Astrocyte of the spinal cord (primary cell): Measurements from ENCODE around the gene DOCK2.

Source experiments
- DNase-seq: peaks from one replicate; pipeline ENCODE4 v3.0.0; 2011; ENCODE audit warnings: low read depth, low spot score
- H3K4me3 ChIP-seq: 2 replicates; pipeline ENCODE4 v1.5.1; 2011; ENCODE audit warnings: low read depth, mild to moderate bottlenecking, low read length, moderate library complexity
- in situ Hi-C: cut with HindIII; loops from 2 replicates; pipeline ENCODE4 v1.10.0; 2017; ENCODE audit warnings: low sequenced_read_pairs
- TF ChIP-seq, protein P1 (sequence below): IDR thresholded peaks from 2 replicates; pipeline ENCODE4 v1.5.1; 2012; ENCODE audit warnings: low read depth, mild to moderate bottlenecking, low read length, inconsistent platforms

Gene DOCK2

DNA sequence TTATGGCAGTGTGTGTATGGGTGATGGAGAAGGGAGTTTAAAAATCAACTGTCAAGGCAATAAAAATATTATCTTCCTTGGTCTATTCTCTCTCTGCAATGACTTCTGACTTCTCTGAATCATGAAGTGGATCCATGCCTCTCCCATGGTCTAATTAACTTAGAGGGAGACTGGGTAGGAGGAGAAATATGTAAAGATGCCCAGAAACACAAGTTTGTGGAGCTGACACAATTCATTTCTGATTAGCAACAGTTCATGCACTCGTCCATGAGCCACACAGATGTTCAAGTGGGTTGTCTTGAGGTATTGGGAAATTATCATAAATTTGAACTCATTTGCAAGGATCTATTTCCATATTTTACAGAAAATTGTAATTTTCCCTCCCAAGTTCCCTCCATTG, 305.1 kb downstream of the DOCK2 start:
- TF ChIP-seq, protein P1, sequence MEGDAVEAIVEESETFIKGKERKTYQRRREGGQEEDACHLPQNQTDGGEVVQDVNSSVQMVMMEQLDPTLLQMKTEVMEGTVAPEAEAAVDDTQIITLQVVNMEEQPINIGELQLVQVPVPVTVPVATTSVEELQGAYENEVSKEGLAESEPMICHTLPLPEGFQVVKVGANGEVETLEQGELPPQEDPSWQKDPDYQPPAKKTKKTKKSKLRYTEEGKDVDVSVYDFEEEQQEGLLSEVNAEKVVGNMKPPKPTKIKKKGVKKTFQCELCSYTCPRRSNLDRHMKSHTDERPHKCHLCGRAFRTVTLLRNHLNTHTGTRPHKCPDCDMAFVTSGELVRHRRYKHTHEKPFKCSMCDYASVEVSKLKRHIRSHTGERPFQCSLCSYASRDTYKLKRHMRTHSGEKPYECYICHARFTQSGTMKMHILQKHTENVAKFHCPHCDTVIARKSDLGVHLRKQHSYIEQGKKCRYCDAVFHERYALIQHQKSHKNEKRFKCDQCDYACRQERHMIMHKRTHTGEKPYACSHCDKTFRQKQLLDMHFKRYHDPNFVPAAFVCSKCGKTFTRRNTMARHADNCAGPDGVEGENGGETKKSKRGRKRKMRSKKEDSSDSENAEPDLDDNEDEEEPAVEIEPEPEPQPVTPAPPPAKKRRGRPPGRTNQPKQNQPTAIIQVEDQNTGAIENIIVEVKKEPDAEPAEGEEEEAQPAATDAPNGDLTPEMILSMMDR = no peak

GRCh38 chr5:169943026-169943425, 306.0 kb downstream of the DOCK2 start:
- DNase-seq = no peak
- TF ChIP-seq, protein P1 = no peak
- in situ Hi-C loops = no loop called here
- H3K4me3 ChIP-seq = no peak overlapping the region

More for the DNA sequence above, 305.1 kb downstream of the DOCK2 start:
- DNase-seq = no peak
- no peak overlapping the region for H3K4me3 ChIP-seq
- in situ Hi-C loops = no loop called here

DNA sequence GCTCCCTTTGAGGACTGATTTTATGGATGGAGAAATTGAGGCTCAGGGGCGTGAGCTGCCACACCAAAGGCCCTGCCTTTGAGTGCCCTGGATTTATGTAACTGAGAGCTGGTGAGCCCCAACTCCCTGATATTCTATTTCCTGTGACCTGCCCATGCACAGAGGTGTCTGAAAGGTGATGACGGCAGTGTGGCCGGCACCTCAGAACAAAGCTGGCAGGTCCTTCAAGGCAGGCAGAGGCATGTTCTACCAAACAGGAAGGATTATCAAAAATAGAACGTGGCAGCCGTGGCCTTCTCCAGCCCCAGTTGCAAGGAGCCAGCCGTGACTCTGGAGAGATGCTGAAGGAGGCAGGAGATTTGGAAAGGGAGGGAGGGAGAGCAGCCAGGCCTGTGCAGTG, 307.0 kb downstream of the DOCK2 start:
- in situ Hi-C loops = no loop called here
- no peak for DNase-seq
- TF ChIP-seq, protein P1 = no peak
- H3K4me3 ChIP-seq = no peak overlapping the region

DNA sequence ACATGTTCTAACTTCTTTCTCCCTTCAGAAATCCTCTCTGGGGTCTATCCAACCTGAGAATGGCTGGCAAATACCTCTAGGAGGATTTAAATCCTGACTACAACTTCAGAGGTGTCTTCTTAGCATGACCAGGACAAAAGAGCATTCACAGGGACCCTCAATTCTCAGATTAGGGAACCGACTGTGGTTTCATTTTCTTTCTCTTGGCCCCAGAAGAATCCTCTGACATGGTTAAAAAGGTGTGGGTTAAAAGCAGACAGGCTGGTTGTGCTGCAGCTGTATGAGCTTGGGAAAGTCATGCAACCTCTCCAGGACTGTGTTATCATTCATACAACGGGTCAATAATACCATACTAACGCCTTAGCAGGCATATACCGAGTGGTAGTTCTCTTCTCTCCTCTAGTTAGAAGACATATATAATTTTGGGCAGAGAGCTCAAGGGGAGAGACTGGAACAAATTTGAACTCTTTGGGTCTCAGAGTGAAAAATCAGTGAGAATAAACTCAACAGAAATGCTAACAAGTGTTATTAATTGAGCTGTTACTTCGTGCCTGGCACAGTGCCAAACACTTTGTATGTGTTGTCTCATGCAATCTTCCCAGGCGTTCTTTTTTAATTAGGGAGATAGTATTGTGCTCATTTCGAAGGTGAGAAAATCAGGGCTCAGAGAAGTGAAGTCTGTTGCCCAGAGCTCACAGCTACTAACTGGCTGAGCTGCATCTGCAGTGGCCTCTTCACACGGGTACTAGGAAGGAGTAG, 308.0 kb downstream of the DOCK2 start:
- in situ Hi-C loops = no loop called here
- H3K4me3 ChIP-seq = no peak overlapping the region
- TF ChIP-seq, protein P1 = no peak
- DNase-seq = no peak

GRCh38 chr5:169945831-169946261, 308.8 kb downstream of the DOCK2 start:
- in situ Hi-C loops = no loop called here
- peak; percentile 89 for DNase-seq
- no peak overlapping the region for H3K4me3 ChIP-seq
- TF ChIP-seq, protein P1 = no peak

DNA sequence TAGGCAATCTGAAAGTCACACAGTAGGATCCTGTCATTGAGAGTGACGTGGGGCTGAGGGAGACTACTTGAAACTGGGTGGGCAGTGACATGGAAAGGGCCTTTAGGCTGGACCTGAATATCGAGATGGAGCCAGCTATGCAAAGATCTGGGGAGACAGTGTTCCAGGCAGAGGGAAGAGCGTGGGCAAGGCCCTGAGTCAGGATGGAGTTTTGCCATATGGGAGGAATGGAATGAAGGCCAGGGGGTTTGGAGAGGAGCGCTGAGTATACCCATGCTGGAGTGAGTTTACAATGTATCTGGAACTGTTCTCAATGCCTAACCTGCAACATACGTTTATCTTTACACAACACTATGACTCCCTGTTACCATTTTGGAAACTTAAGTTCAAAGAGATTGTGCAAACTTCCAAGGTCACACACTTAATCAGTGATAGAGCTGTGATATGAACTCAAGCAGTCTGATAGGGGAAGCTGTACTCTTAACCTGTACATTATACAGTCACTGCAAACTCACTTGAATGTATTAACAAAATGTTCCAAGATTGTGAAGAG, 309.7 kb downstream of the DOCK2 start:
- in situ Hi-C loops = no loop called here
- TF ChIP-seq, protein P1 = no peak
- no peak for DNase-seq
- no peak overlapping the region for H3K4me3 ChIP-seq
